ENCODE measurements around the gene INSM2. TPM values are rescaled to one million over a fixed set of nuclear protein-coding genes. Genes with fewer than 3 reads are reported as not detected.

INSM2 gene
- total and polyA plus RNA-seq, 12 donors = not detected

- no peak for TF ChIP-seq CTCF (IDR thresholded peaks at IDR 0.05)
- intact Hi-C loops (cut with DNase I) = no loop called here
- no peak for DNase-seq
- no peaks in the 10 kb centered on the region for H3K27me3 ChIP-seq
- no peak overlapping the region for H3K4me3 ChIP-seq
- WGBS, 2 donors = 88 to 90% methylated on average over 2 of the region's 2 CpGs
- peaks cover 0 to 32% (median 0%) of the 10 kb centered on the region in 9 donors for H3K36me3 ChIP-seq
- H3K9me3 ChIP-seq = no peaks in the 10 kb centered on the region
- no peak overlapping the region for H3K27ac ChIP-seq
- H3K4me1 ChIP-seq = peaks cover 0 to 8% (median 0%) of the 10 kb centered on the region in 9 donors
- ATAC-seq = no peak
Observed at GRCh38 chr14:35578135-35578534, 44.2 kb downstream of the INSM2 start.

- peak in 1 of 8 donors; percentile 61 for ATAC-seq
- Histone ChIP-seq H3K27ac (no peak overlapping the region), H3K36me3 (peaks cover 0 to 36% (median 0%) of the 10 kb centered on the region in 9 donors), H3K9me3 (no peaks in the 10 kb centered on the region), H3K27me3 (no peaks in the 10 kb centered on the region), H3K4me1 (peaks cover 0 to 8% (median 0%) of the 10 kb centered on the region in 9 donors), H3K4me3 (no peak overlapping the region)
- no peak for DNase-seq
- TF ChIP-seq CTCF (IDR thresholded peaks at IDR 0.05) = no peak
- intact Hi-C loops (cut with DNase I) = no loop called here
Observed at GRCh38 chr14:35578639-35579038, 44.7 kb downstream of the INSM2 start.

Other genes with a start within 250 kb of the INSM2 start
- 100 to 1,000 TPM; 150 to 228 (median 166) TPM for gene PSMA6, start 241.8 kb upstream of the INSM2 start, total RNA-seq
- gene PSMA6, start 241.8 kb upstream of the INSM2 start, polyA plus RNA-seq = 100 to 1,000 TPM in 1 of 2 donors, 10 to 100 TPM in 1; 92.3 to 233 TPM
- gene NFKBIA, start 129.4 kb upstream of the INSM2 start, total RNA-seq = 10 to 100 TPM; 41.0 to 98.5 (median 58.7) TPM
- gene NFKBIA, start 129.4 kb upstream of the INSM2 start, polyA plus RNA-seq = 10 to 100 TPM; 73.7 to 88.4 TPM

Data from heart right ventricle (tissue), 16 donors.